Neural cell (in vitro differentiated cells): ENCODE data around the gene ARID1B.

Experiments
- TF ChIP-seq, protein P1 (sequence below): fragments of 450-650 bp; IDR thresholded peaks from 2 replicates; pipeline ENCODE4 v1.5.1; 2014; ENCODE audit warnings: antibody characterized with exemption, mild to moderate bottlenecking, moderate library complexity; ENCODE audit not compliant: poor library complexity, severe bottlenecking
- TF ChIP-seq, protein P2 (sequence below): IDR thresholded peaks from 2 replicates; pipeline ENCODE4 v1.6.1; 2012; ENCODE audit warnings: borderline replicate concordance

DNA sequence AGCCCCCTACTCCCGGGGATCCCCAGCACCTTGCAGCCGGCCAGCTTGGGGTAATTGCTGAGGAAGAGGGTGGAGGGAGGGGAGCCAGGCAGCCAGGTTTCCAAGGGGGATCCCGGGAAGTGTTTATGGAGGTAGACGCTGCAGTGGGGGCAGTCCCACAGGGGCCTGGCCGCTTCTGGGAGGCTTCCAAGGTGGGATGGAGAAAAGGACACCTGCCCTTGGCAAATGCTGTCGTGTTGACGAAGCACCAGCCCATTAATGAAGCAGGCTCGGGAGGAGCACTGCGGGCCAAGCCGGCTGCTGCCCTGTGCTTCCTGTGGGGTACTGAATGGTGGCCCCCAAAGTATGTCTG is 463.8 kb downstream of the ARID1B start:
- TF ChIP-seq, protein P1, sequence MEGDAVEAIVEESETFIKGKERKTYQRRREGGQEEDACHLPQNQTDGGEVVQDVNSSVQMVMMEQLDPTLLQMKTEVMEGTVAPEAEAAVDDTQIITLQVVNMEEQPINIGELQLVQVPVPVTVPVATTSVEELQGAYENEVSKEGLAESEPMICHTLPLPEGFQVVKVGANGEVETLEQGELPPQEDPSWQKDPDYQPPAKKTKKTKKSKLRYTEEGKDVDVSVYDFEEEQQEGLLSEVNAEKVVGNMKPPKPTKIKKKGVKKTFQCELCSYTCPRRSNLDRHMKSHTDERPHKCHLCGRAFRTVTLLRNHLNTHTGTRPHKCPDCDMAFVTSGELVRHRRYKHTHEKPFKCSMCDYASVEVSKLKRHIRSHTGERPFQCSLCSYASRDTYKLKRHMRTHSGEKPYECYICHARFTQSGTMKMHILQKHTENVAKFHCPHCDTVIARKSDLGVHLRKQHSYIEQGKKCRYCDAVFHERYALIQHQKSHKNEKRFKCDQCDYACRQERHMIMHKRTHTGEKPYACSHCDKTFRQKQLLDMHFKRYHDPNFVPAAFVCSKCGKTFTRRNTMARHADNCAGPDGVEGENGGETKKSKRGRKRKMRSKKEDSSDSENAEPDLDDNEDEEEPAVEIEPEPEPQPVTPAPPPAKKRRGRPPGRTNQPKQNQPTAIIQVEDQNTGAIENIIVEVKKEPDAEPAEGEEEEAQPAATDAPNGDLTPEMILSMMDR = no peak
- TF ChIP-seq, protein P2, sequence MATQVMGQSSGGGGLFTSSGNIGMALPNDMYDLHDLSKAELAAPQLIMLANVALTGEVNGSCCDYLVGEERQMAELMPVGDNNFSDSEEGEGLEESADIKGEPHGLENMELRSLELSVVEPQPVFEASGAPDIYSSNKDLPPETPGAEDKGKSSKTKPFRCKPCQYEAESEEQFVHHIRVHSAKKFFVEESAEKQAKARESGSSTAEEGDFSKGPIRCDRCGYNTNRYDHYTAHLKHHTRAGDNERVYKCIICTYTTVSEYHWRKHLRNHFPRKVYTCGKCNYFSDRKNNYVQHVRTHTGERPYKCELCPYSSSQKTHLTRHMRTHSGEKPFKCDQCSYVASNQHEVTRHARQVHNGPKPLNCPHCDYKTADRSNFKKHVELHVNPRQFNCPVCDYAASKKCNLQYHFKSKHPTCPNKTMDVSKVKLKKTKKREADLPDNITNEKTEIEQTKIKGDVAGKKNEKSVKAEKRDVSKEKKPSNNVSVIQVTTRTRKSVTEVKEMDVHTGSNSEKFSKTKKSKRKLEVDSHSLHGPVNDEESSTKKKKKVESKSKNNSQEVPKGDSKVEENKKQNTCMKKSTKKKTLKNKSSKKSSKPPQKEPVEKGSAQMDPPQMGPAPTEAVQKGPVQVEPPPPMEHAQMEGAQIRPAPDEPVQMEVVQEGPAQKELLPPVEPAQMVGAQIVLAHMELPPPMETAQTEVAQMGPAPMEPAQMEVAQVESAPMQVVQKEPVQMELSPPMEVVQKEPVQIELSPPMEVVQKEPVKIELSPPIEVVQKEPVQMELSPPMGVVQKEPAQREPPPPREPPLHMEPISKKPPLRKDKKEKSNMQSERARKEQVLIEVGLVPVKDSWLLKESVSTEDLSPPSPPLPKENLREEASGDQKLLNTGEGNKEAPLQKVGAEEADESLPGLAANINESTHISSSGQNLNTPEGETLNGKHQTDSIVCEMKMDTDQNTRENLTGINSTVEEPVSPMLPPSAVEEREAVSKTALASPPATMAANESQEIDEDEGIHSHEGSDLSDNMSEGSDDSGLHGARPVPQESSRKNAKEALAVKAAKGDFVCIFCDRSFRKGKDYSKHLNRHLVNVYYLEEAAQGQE = no peak
